BJ (cell line): Measurements from ENCODE around the gene CSF3. TPM values are rescaled to one million over a fixed set of nuclear protein-coding genes. Genes with fewer than 3 reads are reported as not detected.

ENCODE experiments used
- CTCF ChIA-PET: fragments of 350-600 bp; formaldehyde crosslinking; extraction: SDS; loops from one replicate; lab custom pipeline; 2021; ENCODE audit warnings: antibody characterized with exemption, inconsistent platforms; lab: Yijun Ruan, JAX
- POLR2A ChIA-PET: fragments of 300-600 bp; sonication (Branson Sonifier 250); formaldehyde crosslinking; extraction: SDS; loops from one replicate; lab custom pipeline; 2021; ENCODE audit warnings: antibody characterized with exemption; lab: Charles Lee
- DNase-seq: peaks from one replicate; pipeline ENCODE4 v3.0.0-alpha.2; 2011; ENCODE audit warnings: low read depth
- H3K27me3 ChIP-seq: 2 replicates; pipeline ENCODE4 v1.6.0; 2011; ENCODE audit warnings: low read length; ENCODE audit not compliant: control insufficient read depth, insufficient read depth
- H3K36me3 ChIP-seq: 2 replicates; pipeline ENCODE4 v1.5.1; 2011; ENCODE audit warnings: low read length; ENCODE audit not compliant: control insufficient read depth, insufficient read depth
- H3K4me3 ChIP-seq: 2 replicates; pipeline ENCODE4 v1.5.1; 2011; ENCODE audit warnings: low read depth, mild to moderate bottlenecking, control low read depth, low read length
- polyA plus RNA-seq: library from polyadenylated mRNA; depleted of rRNA; stranded (reverse); fragments of >200 nt; gene quantifications from 2 replicates; pipeline ENCODE4 v1.2.3, GENCODE V29; 2011
- TF ChIP-seq, protein P1 (sequence below): IDR thresholded peaks from 2 replicates; pipeline ENCODE4 v1.5.1; 2011; ENCODE audit warnings: low read depth, mild to moderate bottlenecking, control low read depth, inconsistent platforms, low read length, moderate library complexity; ENCODE audit not compliant: insufficient read depth

Gene CSF3
- polyA plus RNA-seq, 1 experiment, result not detected

DNA sequence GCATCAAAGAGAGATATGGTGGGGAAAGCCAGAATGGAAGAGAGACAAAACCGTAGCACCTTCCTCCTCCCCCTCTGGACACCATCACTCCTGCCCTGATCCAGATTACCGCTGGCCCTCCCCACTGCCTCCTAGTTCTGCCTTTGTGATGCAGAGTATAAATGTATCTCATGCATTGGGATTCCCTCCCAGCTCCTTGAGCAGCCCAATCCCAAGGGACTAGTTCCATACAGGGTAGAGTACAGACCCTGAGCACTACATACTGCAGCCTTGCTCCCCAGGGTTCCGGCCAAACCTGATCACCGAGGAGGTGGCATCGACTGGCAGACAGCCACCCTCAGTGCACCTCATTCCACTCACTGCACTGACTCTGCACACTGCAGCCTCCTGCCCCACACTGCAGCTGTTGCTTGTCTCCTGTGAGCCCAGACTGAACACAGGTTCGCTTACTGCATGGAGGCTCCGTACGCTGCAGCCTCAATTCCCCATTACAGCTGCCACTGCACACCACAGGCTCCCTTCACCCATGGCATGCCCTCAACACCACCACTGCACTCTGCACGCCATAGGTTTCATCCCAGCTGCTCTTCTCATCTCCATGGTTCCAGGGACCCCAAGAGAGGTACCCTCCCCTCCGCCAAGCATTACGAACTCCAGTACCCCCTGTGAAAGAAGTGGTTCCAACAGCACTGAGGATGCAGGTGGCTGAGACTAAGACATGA lies 45.8 kb downstream of the CSF3 start:
- ChIA-PET CTCF (interaction anchor here (0.8 to 2.1 kb wide), 8 partner anchors 13 to 108 kb away, joined by 3 to 11 read pairs (median 4); no protein-coding TSS in a partner anchor), POLR2A (no interaction called here)
- TF ChIP-seq, protein P1, sequence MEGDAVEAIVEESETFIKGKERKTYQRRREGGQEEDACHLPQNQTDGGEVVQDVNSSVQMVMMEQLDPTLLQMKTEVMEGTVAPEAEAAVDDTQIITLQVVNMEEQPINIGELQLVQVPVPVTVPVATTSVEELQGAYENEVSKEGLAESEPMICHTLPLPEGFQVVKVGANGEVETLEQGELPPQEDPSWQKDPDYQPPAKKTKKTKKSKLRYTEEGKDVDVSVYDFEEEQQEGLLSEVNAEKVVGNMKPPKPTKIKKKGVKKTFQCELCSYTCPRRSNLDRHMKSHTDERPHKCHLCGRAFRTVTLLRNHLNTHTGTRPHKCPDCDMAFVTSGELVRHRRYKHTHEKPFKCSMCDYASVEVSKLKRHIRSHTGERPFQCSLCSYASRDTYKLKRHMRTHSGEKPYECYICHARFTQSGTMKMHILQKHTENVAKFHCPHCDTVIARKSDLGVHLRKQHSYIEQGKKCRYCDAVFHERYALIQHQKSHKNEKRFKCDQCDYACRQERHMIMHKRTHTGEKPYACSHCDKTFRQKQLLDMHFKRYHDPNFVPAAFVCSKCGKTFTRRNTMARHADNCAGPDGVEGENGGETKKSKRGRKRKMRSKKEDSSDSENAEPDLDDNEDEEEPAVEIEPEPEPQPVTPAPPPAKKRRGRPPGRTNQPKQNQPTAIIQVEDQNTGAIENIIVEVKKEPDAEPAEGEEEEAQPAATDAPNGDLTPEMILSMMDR, result no peak

DNA sequence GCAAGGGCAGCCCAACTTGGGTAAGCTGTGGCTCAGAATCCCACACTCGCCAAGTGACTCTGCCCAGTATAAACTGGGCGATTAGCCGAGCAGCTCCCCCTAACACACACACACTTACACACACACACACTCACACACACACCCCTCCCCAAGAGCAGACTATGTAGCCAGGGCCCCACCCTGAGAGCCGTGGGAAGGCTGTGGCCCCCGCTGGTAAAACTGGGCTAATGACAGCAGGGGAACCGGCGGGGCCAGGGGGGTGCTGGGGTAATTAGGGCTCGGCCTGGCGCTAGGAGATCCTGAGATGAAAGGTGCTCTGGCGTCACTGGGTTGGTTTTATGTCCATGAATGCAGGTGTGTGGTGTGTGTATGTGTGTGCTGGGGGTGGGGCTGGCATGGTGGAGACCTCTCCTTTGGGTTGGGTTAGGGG lies 46.4 kb downstream of the CSF3 start:
- POLR2A ChIA-PET, result no interaction called here
- TF ChIP-seq, protein P1, result no peak

More for the DNA sequence above, 45.8 kb downstream of the CSF3 start:
- DNase-seq, result no peak
- Histone ChIP-seq H3K27me3 (no peaks in the 10 kb centered on the region), H3K36me3 (no peaks in the 10 kb centered on the region), H3K4me3 (no peak overlapping the region)

DNA sequence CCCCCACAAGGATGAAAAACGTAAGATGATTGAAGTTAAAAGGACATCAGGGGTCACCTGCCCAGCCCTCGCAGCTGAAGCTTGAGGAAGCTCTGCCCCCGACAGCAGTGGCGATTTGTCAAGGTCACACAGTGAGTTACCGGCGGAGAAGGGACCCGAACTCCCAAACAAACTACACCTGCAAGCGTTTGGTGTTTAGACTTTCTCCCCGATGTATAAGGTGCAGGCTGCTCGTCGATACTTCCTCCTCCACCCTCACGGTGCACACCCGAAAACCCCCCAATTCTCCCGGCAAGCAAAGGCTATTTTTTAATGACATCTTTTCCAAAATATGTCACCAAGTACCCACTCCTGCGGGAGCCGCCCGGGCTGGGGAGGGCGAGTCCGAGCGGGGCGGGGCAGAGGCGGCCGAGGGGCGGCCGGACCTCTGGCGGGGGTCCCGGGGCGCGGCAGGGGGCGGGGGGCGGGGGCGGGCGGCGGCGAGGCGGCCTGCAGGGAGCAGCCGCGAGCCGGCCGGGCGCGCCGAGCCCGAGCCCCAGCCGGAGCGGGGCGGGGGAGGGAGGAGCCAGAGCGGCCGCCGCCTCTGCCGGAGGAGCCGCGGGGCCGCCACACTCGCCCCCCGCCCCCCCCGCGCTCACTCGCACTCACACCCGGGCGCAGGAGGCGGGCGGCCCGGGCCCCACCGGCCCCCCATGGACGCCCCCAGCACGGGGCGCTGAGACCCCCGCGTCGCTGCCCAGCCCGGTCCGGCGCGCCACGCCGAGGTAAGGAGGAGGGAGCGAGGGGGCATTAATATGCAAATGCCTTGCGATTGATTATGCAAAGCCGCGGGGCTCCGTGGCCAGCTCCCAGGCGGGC lies 47.3 kb downstream of the CSF3 start, which contains the start of gene THRA:
THRA (plus strand) TSS at position 637 of the 858 bp plus-strand sequence. CDS start 11,524 bp downstream, outside the sequence.
- TF ChIP-seq, protein P1, result no peak
- H3K27me3 ChIP-seq, result no peaks in the 10 kb centered on the region
- H3K36me3 ChIP-seq, result no peaks in the 10 kb centered on the region; the same call in 1 of the 2 replicates
- H3K4me3 ChIP-seq, result peak within 1 kb of the TSS; percentile 97
- CTCF ChIA-PET, result interaction anchor here (0.8 to 5.6 kb wide), 17 partner anchors 8 to 106 kb away, joined by 3 to 83 read pairs (median 4); partner anchors contain the start of gene MED24
- no peak for DNase-seq
- POLR2A ChIA-PET, result no interaction called here

More for the DNA sequence above, 46.4 kb downstream of the CSF3 start:
- DNase-seq, result no peak
- CTCF ChIA-PET, result interaction anchor here (0.7 to 2.2 kb wide), 12 partner anchors 8 to 107 kb away, joined by 3 to 14 read pairs (median 5); partner anchors contain the start of gene MED24
- H3K36me3 ChIP-seq, result no peaks in the 10 kb centered on the region
- no peaks in the 10 kb centered on the region for H3K27me3 ChIP-seq
- no peak overlapping the region for H3K4me3 ChIP-seq

DNA sequence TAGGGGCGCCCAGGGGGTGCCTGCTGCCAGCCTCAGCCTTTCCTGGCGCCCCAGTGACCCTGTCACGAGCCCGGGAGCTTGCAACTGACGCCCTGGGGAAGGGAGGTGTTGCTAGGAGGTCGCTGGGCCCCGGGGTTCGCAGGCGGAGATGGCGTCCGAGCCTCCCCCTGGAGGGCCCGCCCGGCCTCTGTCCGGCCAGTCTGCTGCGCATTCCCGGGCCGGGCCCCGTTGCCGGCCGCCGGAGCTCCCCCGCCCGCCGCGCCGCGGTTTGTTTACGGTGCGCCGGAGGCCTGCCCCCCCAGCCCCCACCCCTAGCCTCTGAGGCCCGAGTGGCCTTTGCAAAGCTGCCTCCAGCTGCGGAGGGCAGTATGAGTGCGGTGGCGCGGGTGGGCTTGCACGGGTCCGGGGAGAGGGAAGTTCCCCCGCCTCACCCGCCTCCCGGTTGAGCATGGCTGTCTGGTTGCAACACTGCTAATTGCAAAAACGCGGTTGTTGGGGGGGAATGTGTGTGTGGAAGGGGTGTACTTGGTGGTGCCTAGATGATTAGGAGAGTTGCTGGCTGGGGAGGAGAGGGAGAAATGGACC lies 48.0 kb downstream of the CSF3 start:
- TF ChIP-seq, protein P1, result no peak
- H3K27me3 ChIP-seq, result no peaks in the 10 kb centered on the region
- peak overlapping the region; percentile 97 for H3K4me3 ChIP-seq
- no peaks in the 10 kb centered on the region; the same call in 1 of the 2 replicates for H3K36me3 ChIP-seq
- ChIA-PET POLR2A (no interaction called here), CTCF (interaction anchor here (0.9 to 5.6 kb wide), 9 partner anchors 9 to 105 kb away, joined by 3 to 83 read pairs (median 4); partner anchors contain the start of gene MED24)
- no peak for DNase-seq
